Left hindlimb (tissue), 1 donor: Measurements from ENCODE around the gene SECISBP2.

Experiments used
- DNase-seq: peaks from one replicate; pipeline ENCODE4 v3.0.0-alpha.2; 2018

SECISBP2 gene

DNA sequence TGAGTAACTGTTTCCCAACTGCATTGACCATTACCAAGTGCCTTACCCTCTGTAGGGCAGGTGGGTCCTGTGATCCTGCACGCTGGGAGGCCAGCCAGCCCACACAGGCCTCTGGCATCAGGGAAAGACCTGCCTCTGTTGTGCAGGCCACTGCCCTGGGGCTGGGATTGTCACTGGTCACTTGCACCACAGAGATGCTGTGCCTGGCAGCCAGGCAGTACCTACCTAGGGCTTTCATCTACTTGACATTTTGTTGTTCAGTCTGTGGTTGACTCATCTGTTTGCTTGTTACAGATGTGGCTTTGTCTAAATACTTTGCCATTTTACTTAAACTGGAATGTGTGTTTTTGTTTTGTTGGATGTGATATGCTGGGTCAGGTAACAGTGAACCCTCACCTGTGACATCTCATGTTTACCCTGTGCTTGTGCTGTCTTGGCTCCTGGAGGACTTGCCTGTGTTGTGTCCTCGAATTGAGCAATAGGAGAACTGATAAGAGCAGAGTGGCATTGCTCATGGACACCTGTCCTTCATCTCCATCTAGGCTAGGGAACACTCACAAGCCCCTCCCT lies 32.8 kb downstream of the SECISBP2 start:
- DNase-seq = no peak

DNA sequence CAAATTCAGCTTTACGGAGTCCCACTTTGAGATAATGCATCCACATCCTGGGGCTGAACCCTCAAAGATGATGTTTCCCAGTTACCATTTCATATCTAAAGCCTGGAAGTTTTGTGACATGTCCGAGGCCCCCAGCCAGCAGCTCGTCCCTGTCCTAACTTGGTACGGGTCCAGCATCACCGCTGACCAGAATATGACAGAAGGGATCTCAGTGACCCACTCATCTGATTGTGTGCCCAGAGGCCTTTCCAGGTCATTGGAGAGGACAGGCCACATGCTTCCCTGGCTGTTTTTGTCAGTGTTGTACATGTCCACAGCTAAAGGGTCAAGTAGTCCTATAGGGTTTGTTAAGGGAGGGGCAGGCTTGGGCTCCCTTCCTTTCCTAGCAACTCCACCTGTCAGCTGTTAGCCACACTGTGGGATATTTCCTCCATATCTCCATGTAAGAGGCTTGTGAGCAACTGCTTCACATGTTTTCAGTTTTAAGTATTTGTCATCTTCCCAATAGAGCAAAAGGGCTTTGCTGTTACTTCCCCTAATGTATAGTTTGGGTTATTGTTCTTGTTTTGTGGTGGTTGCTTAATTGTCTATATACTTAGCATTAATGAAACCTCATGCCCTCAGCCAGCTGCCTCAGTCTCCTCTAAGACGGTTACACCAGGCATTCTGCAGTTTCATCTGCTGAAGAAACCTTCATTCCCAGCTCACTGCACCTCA lies 33.4 kb downstream of the SECISBP2 start:
- no peak for DNase-seq

DNA sequence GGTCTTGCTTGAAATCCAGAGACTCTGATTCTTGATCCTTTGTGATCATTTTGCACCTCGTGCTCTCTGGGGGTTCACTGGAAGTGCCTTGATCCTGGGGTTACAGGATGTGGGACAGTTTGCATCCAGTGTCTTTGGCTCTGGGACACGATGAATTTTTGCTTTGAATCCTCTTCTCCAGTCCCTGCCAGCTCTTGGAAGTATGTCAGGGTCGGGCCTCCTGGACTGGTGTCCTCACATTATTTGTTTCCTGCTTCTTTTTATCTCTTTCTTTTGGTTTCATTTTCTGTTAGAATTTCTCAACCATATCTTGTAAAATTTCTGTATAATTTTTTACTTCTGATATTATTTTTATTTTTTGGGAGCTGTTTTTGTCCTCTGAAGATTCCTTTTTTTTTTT lies 34.2 kb downstream of the SECISBP2 start:
- no peak for DNase-seq

DNA sequence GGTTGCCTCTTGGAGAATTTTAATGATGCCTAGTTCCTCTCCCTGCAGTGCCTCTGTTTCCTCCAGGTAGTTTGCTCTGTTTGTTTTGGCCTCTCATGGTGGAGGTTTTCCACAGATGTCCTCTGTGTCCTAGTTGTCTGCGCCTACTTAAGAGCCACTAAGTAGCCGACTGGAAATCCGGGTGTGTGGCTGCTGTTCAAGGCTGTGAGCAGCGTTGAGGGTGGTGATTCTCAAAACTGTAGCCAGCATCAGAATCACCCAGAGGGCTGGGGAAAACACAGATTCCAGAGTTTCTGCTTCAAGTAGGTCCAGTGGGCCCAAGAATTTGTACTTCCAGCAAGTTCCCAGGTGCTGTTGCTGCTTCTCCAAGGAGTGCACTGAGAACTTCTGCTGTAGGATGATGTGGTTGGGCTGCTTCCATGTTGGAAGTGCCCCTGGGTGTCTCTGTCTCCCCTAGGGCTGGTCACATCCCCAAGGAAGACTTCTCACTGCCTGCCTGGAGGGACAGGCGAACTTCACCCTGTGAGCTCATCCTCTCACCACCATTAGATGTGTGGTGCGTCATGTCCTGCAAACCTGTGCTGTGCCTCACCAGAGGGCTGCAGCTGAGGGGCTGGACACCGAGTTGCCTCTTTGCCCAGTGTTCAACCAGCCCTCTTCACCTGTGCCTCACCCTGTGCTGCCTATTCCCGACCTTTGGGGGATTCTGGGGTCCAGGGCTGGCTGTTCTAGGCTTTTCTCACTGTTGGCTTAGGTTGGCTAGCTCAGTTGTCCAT lies 34.8 kb downstream of the SECISBP2 start:
- no peak for DNase-seq

DNA sequence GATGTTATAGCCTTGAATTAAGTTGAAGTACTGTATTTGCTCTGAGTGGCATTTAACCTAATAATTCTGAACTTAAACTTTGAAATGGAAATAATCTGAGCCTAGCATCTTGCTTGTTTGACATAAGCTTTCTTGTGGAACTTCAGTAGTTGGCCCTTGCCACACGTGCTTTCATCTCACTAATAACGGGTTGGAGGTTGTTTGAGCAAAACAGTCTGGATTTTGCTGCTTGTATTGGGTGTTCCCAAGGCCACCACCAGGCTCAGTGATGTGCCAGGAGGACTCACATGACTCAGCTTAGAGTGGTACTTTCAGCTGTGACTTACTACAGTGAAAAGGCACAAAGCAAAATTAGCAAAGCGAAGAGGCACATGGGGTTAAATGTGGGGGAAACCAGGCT lies 35.7 kb downstream of the SECISBP2 start:
- DNase-seq = no peak

DNA sequence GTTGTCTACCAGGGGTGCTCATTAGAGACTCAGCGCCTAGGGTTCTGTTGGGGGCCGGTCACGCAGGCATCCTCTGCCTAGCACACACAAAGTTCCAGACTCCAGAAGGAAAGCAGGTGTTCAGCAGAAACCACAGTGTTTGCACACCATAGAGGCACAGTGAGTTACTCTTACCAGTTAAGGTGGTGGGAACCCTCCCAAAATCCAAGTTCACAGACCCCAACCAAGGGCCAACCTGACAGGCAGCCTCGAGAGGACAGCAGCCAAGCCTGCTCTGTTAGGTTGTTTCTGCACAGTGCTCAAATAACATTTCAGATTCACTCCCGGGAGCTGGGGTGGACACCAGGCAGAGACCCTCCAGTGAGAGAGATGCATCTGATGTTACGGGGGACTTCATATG lies 36.2 kb downstream of the SECISBP2 start:
- no peak for DNase-seq

DNA sequence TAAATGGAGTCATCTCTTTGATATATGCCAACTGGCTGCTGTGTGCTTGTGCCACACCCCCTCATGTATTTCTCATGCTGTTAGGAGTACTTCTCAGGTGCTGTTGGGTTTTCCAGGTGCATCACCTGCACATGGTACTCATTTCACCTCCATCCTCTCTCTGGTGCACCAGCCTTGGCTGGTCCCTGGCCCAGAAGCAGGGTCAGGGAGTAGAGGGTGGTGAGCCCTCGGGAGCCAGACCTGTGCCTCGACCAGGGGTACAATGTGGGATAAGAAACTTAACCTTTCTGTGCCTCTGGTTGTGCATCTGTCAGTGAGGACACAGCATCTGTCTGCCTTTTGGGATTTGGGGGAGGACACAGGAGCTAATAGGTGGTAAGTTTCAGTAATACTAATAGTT lies 38.5 kb downstream of the SECISBP2 start:
- no peak for DNase-seq

DNA sequence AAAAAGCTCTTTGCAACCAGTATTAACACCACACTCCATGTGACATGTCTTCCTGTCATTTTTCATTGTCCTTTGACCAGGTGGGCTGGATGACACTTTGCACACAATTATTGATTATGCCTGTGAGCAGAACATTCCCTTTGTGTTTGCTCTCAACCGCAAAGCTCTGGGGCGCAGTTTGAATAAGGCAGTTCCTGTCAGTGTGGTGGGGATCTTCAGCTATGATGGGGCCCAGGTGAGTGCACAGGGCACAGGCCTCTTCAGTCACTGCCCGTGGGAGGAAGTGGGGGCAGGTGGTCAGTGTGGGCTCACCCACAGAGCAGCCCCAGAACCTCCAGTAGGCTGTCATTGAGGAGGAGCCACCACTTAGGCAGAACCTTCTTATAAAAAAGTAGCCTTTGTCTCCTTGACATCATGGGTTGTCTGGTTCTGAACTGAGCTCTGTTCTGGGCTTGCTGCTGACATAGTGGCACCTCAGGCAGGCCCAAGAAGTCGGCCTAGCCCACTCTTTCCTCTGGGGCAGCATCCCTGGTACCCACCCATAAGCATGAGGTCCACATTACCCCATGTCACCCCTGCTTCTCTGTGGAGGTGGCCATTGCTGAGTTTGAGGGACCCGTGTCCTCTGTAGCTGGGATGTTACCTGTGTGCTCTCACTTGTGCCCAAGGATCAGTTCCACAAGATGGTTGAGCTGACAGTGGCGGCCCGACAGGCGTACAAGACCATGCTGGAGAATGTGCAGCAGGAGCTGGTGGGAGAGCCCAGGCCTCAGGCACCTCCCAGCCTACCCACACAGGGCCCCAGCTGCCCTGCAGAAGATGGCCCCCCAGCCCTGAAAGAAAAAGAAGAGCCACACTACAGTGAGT lies 39.3 kb downstream of the SECISBP2 start:
- no peak for DNase-seq

DNA sequence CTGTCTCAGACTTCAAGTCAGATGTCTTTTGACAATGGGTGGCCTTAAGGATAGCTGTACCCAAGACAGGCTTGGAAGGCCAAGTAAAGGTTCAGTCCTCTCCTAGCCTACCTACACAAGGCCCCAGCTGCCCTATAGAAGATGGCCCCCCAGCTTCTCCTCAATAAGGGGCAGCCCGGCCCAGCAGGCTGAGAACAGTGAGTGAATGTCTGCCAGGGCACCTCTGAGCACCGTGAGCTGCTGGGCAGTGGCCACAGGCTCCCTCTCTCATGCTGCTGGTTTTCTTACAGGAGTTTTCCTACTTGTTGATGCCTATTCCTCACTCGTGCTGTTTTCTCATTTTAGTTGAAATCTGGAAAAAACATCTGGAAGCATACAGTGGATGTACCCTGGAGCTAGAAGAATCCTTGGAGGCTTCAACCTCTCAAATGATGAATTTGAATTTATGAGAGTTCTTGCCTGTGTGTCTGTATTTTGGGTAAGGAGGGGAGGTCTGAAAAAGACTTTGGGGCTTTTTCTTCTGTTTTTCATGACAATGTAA lies 40.1 kb downstream of the SECISBP2 start:
- no peak for DNase-seq

DNA sequence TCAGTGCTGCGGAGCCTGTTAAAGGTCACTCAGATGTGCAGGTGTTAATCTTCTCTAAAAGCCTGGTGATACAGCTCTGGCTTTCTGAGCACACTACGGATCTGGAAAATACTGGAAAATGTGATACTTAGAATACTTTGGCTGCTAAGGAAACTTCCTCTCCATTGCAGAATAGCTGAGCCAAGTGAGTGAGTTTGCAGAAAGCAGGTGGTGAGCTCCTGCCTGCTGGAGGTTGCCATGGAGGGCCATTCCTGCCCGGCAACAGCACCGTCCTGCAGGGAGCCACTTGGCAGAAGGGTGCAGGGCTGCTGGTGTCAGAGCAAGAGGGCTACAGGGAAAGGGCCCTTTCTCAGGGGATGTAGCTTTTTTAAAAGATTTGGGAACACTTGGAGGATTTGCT lies 40.7 kb downstream of the SECISBP2 start:
- no peak for DNase-seq

DNA sequence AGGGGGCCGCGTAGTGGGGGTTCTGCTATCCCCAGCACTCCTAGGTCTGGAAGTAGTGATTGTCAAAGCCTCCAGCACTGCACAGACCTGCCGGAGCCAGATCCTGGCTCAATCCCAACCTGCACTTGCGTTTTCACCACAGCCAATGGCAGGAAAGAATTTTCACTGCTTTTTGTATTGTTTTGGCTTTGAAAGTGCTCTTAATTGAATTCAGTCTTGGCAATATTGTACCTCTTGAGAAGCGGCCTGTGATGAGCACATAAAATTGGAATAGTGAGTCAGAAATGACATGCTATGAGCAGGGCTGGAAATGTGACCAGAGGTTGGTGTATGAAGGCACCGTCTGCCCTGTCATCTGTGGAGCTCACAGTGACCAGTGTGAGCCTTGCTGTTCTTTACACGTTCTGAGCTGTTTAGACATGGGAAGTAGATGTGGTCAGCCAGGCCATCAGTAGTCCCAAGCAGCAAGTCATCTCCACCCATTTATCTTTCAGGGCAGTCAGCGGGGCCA lies 41.5 kb downstream of the SECISBP2 start:
- DNase-seq = no peak

DNA sequence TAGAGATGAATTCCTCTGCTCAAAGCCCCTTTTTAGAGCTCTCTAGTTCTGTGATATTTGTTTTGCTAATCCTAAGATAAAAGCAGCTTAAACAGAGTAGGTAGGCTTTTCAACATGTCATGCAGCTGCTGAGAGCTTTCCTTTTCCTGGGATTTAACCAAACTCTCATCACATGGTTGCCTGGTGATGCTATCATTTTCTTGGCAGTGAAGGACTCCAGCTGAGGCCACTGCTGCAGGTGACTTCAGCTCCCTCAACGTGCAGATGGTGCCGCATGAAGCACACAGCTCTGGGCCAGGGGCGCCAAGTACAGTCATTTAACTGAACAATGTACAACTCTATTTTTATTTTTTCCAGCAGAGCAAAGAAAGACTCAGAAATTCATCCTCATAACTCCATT lies 42.2 kb downstream of the SECISBP2 start:
- no peak for DNase-seq

DNA sequence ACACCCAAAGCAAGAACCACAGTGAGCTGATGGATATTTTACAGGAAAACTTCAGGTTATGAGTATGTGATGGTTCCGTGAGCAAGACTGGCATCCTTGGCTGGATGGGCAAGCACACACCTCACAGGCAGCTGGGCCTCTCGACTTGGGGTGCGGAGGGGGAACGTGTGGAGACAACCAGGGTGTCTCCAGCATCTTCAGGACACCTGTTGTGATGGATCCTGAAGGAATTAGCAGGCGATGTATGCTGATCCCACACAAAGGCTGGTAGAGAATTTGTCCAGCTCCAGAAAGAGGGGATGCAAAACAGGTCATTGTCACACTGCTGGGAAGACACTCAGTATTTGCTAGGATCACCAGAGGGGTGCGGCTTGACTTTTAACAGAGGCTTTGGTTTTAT lies 42.7 kb downstream of the SECISBP2 start:
- no peak for DNase-seq

DNA sequence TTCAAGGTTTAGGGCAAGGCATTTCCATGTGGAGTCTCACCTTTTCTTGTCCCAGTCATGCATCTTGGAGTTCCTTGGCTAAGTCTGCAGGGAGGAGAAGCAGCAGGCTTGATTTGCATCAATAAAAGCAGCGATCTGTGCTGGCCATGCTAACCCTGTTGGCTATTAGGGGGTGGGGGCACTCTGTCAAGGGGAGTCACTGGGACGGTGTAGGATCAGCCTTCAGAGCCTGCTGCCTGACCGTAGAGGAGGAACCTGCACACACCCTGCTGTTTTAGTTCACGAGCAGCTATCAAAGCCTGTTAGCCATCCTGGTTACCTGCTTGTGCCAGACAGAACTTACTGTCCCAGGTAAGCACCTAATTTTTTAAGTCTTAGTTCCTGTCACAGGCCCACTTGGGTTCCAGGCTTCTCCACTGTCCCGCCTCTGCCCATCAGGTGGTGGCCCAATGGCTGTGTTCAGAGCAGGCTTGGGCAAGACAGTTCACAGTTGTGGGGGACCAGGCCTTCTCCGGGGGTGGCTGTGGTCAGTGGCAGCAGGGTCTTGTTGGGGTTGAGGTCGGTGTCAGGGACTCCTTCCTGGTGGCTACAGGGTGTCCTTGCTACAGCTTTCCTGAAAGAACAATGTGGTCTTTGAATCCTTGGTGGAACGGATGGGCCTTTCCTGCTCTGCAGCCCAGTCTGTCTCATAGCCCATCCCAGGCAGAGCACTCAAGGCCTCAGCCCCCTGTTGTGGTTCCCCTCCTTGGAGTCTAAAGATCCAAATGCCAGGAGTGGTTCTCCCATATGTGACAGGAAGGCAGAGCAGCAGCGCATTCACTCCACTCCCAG lies 43.7 kb downstream of the SECISBP2 start:
- DNase-seq = no peak

DNA sequence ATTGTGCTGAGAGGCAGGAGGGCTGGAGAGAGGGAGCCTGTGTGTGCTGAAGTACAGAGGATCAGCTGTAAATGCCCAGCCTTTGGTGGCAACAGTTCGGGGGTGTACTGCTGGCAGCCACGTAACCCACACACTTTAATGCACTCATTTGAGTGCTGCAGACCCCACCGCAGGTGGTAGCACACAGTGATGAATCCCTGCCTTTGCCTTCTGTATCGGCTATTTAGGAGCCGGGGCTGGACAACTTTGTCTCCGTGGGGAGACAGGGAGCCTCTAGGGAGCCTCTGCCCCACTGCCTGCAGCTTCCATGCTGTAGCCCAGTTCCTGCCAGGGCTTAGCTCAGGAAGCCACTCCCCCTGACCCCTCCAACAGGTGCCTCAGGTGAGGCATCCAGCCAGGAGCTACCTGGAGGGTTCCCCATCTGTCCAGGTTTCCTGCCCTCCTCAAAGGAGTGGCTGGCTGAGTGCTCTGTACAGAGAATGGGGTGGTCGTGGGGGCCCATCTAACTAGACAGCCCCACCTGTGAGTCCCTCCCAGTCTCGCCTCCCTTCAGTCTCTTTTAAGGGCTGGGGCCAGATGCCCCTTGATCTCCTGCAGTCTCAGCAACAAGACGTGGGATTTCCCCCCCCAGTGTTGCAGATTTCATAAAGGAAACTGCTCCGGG lies 44.5 kb downstream of the SECISBP2 start:
- no peak for DNase-seq

DNA sequence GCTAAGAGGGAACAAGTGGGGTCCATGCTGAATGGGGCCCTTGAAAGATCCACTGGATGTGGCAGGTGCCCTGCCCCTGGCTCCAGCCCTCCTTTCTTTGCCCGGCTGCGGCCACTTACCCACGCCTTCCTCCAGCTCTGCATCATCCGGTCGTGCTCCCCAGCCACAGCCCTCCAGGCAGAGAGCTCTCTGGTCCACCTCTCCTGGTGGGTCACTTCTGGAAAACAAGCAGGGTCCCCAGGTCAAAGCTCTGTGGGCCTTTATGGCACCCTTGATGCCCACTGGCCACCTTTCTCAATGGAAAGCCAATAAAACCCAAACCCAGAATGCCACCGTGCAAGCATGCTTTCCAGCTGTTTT lies 45.0 kb downstream of the SECISBP2 start:
- DNase-seq = no peak

DNA sequence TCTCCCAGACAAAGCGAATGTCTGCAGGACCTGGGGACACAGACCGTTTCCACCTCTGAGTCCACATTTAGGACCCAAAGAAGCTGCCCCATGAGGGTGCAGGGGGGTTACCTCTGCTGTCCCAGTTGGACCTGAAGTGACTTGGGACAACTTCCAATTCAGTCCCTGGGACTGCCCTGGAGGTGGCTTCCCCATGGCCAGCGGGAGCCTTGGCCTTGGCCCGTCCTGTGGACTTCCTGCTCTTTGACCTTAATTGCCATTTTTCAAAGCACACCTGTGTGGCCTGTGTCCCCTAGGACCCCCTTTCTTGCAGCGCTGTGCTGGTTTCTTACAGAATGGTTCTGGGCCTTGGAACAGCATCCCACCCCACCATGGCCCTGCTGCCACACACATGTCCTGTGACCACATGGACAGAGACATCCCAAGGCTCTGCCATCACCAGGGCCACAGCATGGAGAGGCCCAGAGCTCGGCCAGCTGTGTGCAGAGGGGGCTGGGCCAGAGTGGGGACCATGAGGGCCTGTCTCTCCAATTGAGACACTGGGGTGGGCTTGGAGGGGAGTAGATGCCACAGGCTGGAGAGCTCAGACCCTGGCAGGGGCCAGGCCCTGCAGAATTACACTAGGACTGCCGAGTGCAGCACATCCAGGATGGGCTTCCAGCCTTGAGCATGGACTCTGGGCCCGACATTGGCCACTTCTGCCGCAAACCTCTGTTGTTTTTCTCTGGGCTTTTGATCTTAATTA lies 45.8 kb downstream of the SECISBP2 start:
- DNase-seq = no peak

DNA sequence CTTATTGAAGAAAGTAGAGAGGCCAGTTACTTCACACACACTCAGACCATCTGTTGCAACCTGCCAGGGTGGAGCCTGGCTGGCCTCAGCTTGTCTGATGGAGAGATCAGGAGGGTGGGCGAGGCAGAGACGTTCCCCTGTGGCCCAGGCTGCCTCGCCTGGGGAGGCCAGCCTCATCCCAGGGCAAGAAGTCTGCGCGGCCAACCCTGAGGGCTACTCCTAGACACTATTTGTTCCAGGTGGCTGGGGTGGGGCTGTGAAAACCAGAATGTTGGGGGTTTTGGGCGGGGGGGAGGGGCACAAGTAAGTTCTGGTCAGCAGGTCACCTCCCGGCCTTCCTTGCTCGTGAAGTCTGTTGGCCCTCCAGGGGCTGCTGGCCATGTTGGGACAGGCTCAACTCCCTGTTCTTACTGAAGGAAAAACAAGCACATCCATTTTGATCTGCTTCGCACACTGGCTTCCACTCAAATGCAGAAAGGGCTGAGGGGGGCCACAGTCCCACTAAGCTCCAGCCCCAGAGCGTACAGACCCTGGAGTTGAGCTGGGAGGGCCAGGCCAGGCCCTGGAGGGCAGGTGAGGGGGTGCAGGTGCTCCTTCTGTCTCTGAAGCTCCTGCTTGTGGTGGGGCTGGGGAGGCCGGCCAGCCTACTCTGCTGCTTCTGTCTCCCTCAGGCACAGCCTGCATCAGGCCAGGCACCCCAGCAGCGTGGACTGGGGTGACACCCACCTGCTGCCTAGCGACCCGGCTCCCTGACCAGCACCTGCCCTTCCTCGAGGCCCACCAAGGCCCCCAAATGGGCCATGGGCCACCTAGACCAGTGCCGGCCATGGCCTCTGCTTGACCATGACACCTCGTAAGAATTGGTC lies 46.6 kb downstream of the SECISBP2 start:
- no peak for DNase-seq

DNA sequence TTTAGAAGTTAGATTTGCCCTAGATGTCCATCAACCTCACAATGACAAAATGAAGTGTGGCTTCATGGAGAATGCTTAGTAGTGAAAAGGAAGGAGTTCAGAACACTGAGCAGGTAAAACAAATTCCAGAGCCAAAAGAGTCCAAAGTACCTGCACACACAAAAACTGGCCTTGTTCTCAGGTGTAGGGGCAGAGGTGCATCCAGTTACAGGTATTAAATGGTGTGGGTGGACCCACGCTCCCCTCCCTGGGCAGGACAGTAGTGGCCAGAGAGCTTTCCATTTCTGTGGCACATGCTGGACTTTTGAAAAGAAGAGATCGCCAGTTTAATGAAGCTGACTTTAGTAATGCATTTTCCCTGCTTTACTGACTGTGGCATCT lies 47.2 kb downstream of the SECISBP2 start:
- DNase-seq = no peak

DNA sequence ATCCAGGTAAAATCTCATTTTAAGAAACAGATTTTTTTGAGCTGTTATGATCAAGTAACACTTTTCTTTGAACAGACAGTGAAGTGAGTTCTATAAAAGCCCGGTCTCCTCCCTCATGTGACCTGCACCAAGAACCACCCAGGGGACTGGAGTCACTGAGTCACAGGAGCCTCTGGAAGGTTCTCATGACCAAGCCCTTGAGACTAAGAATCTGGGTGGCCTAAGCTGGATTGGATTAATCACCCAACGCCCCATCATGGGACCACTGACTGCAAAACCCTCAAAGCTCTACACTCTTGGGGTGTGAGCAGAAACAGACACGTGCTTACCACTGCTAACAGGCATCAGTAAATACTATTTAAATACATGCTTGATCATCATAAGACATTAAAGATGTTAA lies 48.4 kb downstream of the SECISBP2 start:
- DNase-seq = no peak
